Stimulated activated CD4-positive, alpha-beta T cell treated with anti-CD3 and anti-CD28 coated beads, Interleukin-4, amount 100 ng/mL, for 48 hours (primary cell): Measurements from ENCODE around the gene VSX1.

ENCODE experiments used
- DNase-seq, 2 donors: peaks; one replicate each; pipeline ENCODE4 v3.0.0-alpha.2; 2020; ENCODE audit warnings: low read depth in 2 of 2

Gene VSX1

DNA sequence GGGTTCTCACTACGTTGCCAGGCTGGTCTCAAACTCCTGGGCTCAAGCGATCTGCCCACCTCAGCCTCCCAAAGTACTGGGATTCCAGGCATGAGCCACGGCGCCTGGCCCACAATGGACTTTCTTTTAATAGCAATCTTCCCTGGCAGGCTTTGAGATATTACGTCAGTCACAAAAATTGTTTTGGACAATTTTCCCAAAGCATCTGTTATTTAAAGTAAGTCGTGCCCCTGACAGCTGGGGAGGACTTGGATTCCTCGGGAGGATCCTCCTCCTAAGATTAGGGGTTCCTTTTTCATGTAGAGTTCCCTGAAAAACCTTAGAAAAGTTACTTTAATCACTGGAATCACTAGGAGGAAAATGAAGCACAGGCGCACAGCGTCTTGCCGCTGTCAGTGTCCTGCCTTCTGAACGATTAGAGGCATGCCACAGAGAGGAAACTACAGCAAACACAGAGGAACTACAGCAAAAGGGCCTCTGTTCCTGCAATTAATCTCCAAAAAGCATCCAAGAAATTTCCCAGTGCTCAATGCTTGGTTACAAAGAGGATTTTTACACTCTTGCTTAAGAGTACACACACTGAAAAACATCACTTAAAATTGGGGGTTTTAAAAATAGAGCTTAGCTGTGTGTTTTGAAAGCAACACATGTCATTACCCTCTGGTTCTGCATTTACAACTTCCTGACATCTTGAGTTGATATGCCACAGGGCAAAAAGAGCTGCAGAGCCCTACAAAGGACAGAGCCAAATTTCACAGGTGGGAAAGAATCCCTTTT lies 28.5 kb downstream of the VSX1 start:
- no peak for DNase-seq

DNA sequence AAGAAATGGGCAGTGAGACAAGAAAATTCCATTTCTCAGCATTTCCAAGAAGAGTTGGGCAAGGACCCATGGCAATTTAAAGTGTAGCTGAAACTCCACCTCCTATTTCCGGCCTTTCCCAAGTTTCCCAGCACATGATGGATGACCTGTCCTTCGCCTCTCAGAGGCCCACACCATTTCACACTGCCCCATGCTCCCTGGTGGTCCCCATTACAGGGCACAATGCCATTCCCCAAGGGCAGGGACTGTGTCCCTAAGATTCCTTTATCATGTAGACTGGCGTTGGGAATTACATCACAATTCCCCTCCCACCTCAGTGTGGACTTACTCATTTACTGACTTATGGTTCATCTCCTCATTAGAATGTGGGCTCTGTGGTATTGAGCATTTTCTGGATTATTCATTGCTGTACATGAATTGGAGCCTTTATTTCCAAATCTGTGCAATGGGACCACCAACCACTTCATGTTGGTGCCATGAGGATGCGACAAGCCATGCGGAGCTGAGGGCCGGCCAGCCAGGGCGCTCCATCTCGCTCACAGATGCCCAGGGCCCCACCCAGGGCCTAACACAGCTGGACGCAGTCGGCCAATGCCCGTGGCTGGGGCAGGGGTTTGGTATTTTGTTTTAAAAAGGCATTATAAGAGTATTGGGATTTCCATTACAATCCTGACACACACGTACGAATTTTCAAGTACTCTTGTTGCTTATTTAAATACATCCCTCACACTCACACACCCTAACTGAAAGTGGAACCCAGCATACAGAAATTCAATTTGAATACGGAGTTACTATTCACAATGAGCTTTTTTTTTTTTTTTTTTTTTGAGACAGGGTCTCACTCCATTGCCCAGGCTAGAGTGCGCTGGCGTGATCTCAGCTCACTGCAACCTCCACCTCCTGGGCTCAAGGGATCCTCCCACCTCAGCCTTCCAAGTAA lies 29.4 kb downstream of the VSX1 start:
- no peak for DNase-seq

GRCh38 chr20:25051386-25052155 lies 30.4 kb downstream of the VSX1 start:
- DNase-seq = no peak

DNA sequence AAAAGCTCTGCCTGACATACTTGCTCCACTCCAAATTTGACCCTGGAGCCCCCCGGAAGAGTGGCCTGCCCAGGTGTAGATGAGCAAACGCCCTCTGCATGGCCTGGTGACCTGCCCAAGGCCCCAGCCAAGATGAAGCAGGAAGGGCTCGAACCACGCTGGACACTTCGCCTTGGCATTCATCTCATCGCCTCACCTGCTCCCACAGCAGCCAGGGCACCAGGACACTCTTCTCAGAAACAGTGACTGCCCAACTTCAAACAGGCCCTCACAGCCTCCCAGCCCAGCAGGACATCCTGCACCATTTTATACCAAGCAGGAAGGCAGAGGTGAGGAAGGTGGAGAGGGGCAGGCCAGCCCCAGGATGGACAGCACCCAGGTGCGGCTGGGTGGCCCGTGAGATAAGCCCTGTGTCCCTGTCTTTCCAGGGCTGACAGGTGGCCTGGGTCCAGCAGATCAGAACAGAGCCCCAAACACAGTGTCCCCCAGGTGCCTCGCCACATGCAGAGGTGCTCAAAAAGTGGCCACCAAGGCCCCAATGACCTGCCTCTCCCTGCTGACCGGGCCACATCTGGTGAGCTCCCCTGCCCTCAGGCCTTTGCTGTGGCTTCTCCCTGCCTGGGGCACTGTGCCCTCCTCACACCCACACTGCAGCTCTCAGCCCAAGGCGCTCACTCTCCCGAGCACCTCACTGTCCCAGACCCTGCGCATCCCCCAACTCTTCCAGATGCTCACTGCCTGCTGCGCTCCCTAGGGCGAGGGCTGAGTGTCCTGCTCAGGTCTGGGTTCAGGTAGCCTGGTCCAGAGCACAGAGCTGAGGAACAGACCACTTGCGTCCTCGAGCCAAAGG lies 31.2 kb downstream of the VSX1 start:
- DNase-seq = no peak

GRCh38 chr20:25050082-25050481 lies 31.9 kb downstream of the VSX1 start:
- DNase-seq = no peak

GRCh38 chr20:25049261-25050060 lies 32.5 kb downstream of the VSX1 start:
- no peak for DNase-seq

- DNase-seq = no peak
These were observed 33.4 kb downstream of the VSX1 start for GRCh38 chr20:25048519-25048952.

GRCh38 chr20:25047766-25048165 lies 34.2 kb downstream of the VSX1 start:
- DNase-seq = no peak

DNA sequence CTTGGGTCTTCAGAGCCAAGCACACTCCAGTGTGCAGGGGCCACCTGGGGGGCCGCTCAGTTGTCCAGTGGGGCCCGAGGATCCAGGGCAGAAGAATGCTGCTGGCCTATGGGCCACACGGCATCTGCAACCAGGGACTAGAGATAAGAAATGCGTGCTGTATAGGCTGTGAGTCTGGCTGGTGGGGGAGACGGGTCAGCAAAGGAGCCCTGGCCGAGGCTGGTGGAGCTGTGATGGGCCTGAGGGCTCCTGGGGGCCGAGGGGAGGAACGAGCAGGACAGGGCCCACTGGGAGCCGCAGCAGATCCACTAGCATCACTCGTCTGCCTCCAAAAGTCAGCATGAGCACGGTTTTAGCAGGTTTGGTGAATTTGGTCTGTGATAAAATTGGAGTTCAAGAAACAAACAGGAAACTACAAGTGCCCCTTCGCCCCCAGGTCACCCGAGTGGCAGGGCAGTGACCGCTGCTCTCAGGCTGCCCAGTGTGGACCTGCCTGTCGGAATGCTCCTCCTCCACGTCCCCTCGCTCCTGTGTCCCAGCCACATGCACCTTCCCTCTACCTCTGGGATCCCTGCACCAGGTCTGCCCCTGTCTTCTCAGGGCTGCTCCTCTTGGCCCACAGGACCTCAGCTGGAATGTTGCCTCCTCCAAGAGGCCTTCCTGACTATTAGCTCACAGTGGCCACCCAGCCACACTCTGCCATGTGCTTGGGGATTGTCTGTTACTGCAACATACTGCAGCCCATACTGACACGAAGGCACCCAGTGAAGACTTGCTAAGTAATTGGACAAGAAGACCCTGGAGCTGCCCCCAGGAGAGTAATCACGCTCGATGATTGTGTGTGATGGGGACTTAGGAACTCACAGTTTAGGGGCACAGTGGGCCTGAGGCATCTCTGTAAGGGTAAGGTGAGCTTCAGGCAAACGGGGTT lies 34.9 kb downstream of the VSX1 start:
- no peak for DNase-seq

GRCh38 chr20:25046181-25046641 lies 35.7 kb downstream of the VSX1 start:
- no peak for DNase-seq

GRCh38 chr20:25045343-25045712 lies 36.6 kb downstream of the VSX1 start:
- DNase-seq = no peak

DNA sequence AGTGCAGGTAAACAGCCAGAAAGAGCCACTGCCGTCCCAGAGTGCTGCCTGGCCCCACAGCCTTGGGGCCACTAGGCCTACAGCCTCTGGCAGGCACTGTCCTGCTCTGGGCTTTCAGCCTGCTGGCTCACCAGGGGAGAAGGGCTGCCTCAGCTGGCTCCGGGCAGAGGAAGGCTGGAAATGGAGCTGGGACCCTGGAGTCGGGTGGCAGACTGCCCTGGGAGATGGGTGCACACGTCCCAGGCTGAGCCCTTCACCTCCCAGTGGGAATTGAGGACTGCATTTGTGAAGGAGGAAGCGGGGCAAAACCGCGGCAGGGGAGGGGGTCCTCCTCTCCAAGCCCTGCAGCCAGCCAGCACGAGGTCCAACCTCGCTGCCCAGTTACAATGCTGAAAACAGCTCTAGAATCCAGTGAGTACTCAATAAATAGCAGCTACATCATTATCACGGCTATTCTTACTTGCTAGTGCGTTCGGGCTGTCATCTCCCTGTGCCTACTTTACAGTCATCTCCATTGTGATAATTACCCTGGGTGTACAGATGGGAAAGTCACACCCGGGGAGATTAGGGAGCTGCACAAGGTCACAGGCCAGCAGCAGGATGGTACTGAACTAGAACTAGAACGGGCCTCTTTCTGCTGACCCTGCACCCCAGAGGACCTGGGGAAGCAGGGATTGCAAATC lies 37.1 kb downstream of the VSX1 start:
- DNase-seq = no peak

DNA sequence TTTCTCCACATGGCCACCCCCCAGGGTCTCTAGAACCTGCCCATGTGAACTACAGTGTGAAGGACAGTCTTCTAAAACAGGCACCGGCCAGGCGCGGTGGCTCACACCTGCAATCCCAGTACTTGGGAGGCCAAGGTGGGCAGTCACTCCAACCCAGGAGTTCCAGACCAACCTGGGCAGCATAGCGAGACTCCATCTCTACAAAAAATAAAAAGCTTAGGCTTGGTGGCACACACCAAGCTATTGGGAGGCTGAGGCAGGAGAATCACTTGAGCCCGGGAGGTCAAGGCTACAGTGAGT lies 37.7 kb downstream of the VSX1 start:
- no peak for DNase-seq

GRCh38 chr20:25043499-25044260 lies 38.3 kb downstream of the VSX1 start:
- DNase-seq = no peak

- DNase-seq = peak in 1 of 2 donors; percentile 13
These were observed 39.1 kb downstream of the VSX1 start for GRCh38 chr20:25042531-25043498.

DNA sequence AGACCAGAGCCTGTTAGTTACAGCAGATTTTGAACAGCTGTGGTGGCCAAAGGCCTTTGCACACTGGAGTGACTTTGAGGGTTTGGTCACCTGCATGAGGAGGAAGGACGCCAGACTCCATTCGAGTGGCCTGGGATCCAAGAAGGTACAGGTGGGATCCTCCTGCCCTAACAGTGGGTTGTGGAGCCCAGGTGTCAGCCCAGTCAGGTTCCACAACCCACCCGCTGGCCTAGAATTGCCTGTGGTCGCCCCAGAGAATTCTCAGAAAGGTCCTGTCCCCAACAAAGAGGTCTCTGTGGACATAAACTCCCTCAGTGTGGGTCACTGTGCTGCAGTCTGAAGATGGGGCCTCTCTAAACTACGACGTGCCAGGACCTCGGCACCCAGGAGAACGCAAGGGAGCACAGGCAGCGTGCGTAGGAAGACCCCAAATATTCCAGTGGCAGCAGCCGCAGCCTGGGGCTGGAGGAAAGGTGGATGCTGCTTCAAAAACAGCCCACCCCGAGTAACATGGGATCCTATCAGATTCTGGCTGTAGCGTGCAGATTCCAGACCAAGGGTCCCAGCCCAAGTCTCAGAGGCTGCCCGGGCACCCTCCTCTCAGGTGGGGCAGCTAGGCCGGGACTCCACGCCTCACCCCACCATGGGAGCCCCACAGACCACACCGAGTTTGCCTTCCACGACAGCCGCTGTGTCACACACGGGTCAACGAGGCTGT lies 40.0 kb downstream of the VSX1 start:
- no peak for DNase-seq
